Measurements from ENCODE around the gene CAP2.

CAP2 gene

DNA sequence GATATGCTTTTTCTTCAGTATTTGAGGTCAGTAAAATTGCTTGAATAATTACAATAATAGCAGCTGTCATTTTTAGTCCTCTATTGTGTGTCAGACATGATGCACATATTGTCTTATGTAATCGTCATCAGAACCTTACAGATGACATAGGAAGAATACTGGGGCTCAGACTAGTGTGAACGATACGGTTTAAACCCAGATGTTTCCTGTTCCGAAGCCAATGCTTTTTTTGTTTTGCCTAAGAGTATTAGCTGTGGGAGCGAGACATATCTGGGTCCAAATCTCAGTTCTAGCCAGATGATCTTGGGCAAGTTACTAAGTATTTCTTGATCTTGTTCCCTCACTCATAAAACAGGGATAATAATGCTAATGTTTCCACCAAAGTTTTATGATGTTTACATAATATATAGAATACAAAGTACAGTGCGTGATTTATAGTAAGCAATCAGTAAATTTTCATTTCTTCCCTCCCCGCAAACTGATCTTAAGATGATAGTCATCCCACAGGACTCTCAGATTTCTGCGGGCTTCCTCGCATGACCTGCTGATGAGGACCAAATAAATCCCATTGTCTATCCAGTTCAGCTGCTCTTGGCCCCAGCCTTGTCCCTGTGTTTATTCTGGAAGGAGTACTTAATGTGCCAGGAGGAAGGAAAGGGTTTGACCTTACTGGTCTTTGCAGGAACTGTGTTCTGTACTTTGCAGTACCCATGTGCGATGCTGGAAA, 98.2 kb downstream of the CAP2 start:
- no peak overlapping the region for H3K4me3 ChIP-seq (replicated peaks; ENCODE audit: insufficient read depth, low read length)
- no peak for DNase-seq (ENCODE audit: low read depth in 1 of 2, low spot score in 1 of 2)
- no peaks in the 10 kb centered on the region for H3K27me3 ChIP-seq (ENCODE audit: insufficient read depth, poor library complexity, severe bottlenecking)
- no peak for TF ChIP-seq GABPA (IDR thresholded peaks at IDR 0.05; ENCODE audit: low read depth)
- no peak overlapping the region for H3K27ac ChIP-seq (replicated peaks)

DNA sequence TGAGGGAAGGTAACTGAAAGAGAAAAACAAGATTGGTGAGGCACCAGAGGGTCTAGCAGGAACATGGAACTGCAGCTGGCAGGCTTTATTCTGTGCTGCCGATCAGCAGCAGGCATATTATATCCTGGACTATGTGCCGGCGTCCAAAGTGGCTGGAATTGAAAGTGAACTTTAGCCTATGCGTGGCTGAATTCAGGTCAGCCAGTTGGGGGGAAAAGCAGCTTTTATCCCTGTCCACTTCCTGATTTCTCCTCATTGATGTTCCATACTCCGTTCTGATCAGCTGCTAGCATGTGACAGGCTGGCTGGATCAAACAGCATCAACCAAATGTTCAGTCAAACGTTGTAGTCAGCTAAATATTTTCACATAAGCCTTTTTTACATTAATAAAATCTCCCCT, 99.0 kb downstream of the CAP2 start:
- Histone ChIP-seq H3K27me3 (ENCODE audit: insufficient read depth, poor library complexity, severe bottlenecking) (no peaks in the 10 kb centered on the region), H3K27ac (replicated peaks) (no peak overlapping the region), H3K4me3 (replicated peaks; ENCODE audit: insufficient read depth, low read length) (no peak overlapping the region)
- TF ChIP-seq POLR2AphosphoS5 (IDR thresholded peaks at IDR 0.05; ENCODE audit: low read depth) (no peak), GABPA (IDR thresholded peaks at IDR 0.05; ENCODE audit: low read depth) (no peak), SPI1 (IDR thresholded peaks at IDR 0.05; ENCODE audit: borderline replicate concordance, low read depth) (no peak)
- TF ChIP-seq, protein P1, sequence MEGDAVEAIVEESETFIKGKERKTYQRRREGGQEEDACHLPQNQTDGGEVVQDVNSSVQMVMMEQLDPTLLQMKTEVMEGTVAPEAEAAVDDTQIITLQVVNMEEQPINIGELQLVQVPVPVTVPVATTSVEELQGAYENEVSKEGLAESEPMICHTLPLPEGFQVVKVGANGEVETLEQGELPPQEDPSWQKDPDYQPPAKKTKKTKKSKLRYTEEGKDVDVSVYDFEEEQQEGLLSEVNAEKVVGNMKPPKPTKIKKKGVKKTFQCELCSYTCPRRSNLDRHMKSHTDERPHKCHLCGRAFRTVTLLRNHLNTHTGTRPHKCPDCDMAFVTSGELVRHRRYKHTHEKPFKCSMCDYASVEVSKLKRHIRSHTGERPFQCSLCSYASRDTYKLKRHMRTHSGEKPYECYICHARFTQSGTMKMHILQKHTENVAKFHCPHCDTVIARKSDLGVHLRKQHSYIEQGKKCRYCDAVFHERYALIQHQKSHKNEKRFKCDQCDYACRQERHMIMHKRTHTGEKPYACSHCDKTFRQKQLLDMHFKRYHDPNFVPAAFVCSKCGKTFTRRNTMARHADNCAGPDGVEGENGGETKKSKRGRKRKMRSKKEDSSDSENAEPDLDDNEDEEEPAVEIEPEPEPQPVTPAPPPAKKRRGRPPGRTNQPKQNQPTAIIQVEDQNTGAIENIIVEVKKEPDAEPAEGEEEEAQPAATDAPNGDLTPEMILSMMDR (IDR thresholded peaks at IDR 0.05; ENCODE audit: insufficient read depth, low read length) = no peak
- TF ChIP-seq, protein P2, sequence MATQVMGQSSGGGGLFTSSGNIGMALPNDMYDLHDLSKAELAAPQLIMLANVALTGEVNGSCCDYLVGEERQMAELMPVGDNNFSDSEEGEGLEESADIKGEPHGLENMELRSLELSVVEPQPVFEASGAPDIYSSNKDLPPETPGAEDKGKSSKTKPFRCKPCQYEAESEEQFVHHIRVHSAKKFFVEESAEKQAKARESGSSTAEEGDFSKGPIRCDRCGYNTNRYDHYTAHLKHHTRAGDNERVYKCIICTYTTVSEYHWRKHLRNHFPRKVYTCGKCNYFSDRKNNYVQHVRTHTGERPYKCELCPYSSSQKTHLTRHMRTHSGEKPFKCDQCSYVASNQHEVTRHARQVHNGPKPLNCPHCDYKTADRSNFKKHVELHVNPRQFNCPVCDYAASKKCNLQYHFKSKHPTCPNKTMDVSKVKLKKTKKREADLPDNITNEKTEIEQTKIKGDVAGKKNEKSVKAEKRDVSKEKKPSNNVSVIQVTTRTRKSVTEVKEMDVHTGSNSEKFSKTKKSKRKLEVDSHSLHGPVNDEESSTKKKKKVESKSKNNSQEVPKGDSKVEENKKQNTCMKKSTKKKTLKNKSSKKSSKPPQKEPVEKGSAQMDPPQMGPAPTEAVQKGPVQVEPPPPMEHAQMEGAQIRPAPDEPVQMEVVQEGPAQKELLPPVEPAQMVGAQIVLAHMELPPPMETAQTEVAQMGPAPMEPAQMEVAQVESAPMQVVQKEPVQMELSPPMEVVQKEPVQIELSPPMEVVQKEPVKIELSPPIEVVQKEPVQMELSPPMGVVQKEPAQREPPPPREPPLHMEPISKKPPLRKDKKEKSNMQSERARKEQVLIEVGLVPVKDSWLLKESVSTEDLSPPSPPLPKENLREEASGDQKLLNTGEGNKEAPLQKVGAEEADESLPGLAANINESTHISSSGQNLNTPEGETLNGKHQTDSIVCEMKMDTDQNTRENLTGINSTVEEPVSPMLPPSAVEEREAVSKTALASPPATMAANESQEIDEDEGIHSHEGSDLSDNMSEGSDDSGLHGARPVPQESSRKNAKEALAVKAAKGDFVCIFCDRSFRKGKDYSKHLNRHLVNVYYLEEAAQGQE (IDR thresholded peaks at IDR 0.05; ENCODE audit: insufficient replicate concordance, low read depth) = no peak
- DNase-seq (ENCODE audit: low read depth in 1 of 2, low spot score in 1 of 2) = no peak

DNA sequence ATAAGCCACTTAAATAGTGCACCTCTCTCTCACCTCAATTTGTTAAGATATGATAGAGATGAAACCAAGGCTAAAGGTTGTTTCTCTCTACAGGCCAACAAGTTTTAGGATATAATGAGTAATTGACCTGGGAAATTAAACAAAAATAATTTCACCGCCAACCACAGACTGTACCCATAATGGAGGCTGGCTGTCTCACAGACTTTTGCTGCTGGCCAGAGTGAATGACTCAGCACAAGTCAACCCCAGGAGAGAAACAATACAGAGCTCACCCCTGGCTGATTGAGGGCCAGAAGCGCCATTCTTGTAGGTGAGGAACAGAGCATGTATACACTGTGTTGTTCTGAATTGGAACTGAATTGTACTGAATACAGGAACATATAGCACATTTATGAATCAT, 99.9 kb downstream of the CAP2 start:
- Histone ChIP-seq H3K27ac (replicated peaks) (no peak overlapping the region), H3K27me3 (ENCODE audit: insufficient read depth, poor library complexity, severe bottlenecking) (no peaks in the 10 kb centered on the region), H3K4me3 (replicated peaks; ENCODE audit: insufficient read depth, low read length) (no peak overlapping the region)
- TF ChIP-seq POLR2AphosphoS5 (IDR thresholded peaks at IDR 0.05; ENCODE audit: low read depth) (no peak), SPI1 (IDR thresholded peaks at IDR 0.05; ENCODE audit: borderline replicate concordance, low read depth) (no peak), GABPA (IDR thresholded peaks at IDR 0.05; ENCODE audit: low read depth) (no peak)
- TF ChIP-seq, protein P1 (IDR thresholded peaks at IDR 0.05; ENCODE audit: insufficient read depth, low read length) = no peak
- TF ChIP-seq, protein P2 (IDR thresholded peaks at IDR 0.05; ENCODE audit: insufficient replicate concordance, low read depth) = no peak
- no peak for DNase-seq (ENCODE audit: low read depth in 1 of 2, low spot score in 1 of 2)

DNA sequence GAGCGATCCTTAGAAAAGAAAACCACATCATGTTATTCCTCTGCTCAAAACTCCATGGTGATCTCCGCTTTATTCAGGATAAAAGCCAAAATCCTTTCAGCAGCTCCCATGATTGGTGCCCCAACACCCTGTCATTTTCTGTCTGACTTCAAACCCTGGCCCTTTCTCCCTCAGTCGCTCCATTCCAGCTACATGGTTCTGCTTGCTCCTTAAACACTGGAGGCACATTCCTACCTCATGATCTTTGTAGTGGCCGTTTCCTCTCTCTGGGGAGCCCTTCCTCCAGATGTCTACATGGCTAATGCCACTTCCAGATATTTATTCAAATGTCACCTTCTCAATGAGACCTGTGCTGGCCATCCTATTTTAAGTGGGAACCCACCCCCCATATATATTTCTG, 100.8 kb downstream of the CAP2 start:
- Histone ChIP-seq H3K4me3 (replicated peaks; ENCODE audit: insufficient read depth, low read length) (no peak overlapping the region), H3K27me3 (ENCODE audit: insufficient read depth, poor library complexity, severe bottlenecking) (no peaks in the 10 kb centered on the region), H3K27ac (replicated peaks) (no peak overlapping the region)
- no peak for DNase-seq (ENCODE audit: low read depth in 1 of 2, low spot score in 1 of 2)
- TF ChIP-seq GABPA (IDR thresholded peaks at IDR 0.05; ENCODE audit: low read depth) (no peak), SPI1 (IDR thresholded peaks at IDR 0.05; ENCODE audit: borderline replicate concordance, low read depth) (no peak), POLR2AphosphoS5 (IDR thresholded peaks at IDR 0.05; ENCODE audit: low read depth) (no peak)
- TF ChIP-seq, protein P2 (IDR thresholded peaks at IDR 0.05; ENCODE audit: insufficient replicate concordance, low read depth) = no peak
- TF ChIP-seq, protein P1 (IDR thresholded peaks at IDR 0.05; ENCODE audit: insufficient read depth, low read length) = no peak

Data from HL-60 (cell line).